DND-41 (cell line): ENCODE results near the gene BUB1.

ENCODE experiments used
- ATAC-seq: fragments of 200-7000 bp; cut with Tn5 transposase; 3 replicates; pipeline ENCODE4 v1.9.1; 2021; ENCODE audit warnings: low read depth; ENCODE audit not compliant: insufficient read depth
- DNase-seq: peaks from one replicate; pipeline ENCODE4 v3.0.0-alpha.2; 2020
- H2AFZ ChIP-seq: 2 replicates; pipeline ENCODE4 v1.6.0; 2012; ENCODE audit warnings: low read depth, low read length
- H3K27ac ChIP-seq: 2 replicates; pipeline ENCODE4 v1.5.1; 2012; ENCODE audit warnings: low read length, inconsistent platforms
- H3K27me3 ChIP-seq: fragments of 200-600 bp; sonication (generic); 2 replicates; pipeline ENCODE4 v1.6.0; 2012; ENCODE audit warnings: low read length, mild to moderate bottlenecking, inconsistent platforms; ENCODE audit not compliant: insufficient read depth, poor library complexity
- H3K36me3 ChIP-seq: 2 replicates; pipeline ENCODE4 v1.5.1; 2012; ENCODE audit warnings: low read length, inconsistent platforms; ENCODE audit not compliant: insufficient read depth
- H3K4me1 ChIP-seq: 2 replicates; pipeline ENCODE4 v1.5.1; 2012; ENCODE audit warnings: mild to moderate bottlenecking, low read length; ENCODE audit not compliant: insufficient read depth
- H3K4me2 ChIP-seq: 2 replicates; pipeline ENCODE4 v1.6.0; 2012; ENCODE audit warnings: mild to moderate bottlenecking, moderate library complexity, low read length, inconsistent platforms; ENCODE audit not compliant: insufficient read depth
- H3K4me3 ChIP-seq, 2 experiments: fragments of 200-600 bp in 1 of 2; shearing (Covaris generic) in 1 of 2; 2 replicates each; pipeline ENCODE4 v1.5.1; 2012 to 2016; ENCODE audit warnings: inconsistent platforms in 2 of 2, low read length in 2 of 2, mild to moderate bottlenecking in 2 of 2, low read depth in 1 of 2, moderate library complexity in 1 of 2
- H3K79me2 ChIP-seq: 2 replicates; pipeline ENCODE4 v1.6.0; 2012; ENCODE audit warnings: low read length, inconsistent platforms; ENCODE audit not compliant: insufficient read depth
- H3K9ac ChIP-seq: 2 replicates; pipeline ENCODE4 v1.6.0; 2012; ENCODE audit warnings: low read depth, mild to moderate bottlenecking, inconsistent platforms, low read length, moderate library complexity
- H3K9me3 ChIP-seq: 2 replicates; pipeline ENCODE4 v1.5.1; 2012; ENCODE audit warnings: low read length, moderate library complexity, mild to moderate bottlenecking, inconsistent platforms; ENCODE audit not compliant: insufficient read depth, severe bottlenecking
- H4K20me1 ChIP-seq: 2 replicates; pipeline ENCODE4 v1.6.0; 2012; ENCODE audit warnings: low read length; ENCODE audit not compliant: insufficient read depth
- CTCF ChIP-seq: IDR thresholded peaks from 2 replicates; pipeline ENCODE4 v1.5.1; 2012; ENCODE audit warnings: borderline replicate concordance, low read length, moderate library complexity, mild to moderate bottlenecking; ENCODE audit not compliant: poor library complexity, severe bottlenecking; ENCODE audit errors: extremely low read depth
- EZH2 ChIP-seq: IDR thresholded peaks from 3 replicates; pipeline ENCODE4 v1.6.1; 2012; ENCODE audit warnings: borderline replicate concordance, low read depth, mild to moderate bottlenecking, moderate library complexity, low read length, inconsistent platforms; ENCODE audit not compliant: severe bottlenecking

BUB1 gene

GRCh38 chr2:110677530-110678456 lies at the start of gene BUB1:
Gene BUB1 (minus strand): TSS chr2:110678063. CDS start chr2:110677995, 68 bp downstream.
- H3K27me3 ChIP-seq, result no peaks in the 10 kb centered on the region
- peaks cover 35% of the 10 kb centered on the region for H3K36me3 ChIP-seq
- peaks cover 22% of the 10 kb centered on the region for H4K20me1 ChIP-seq
- H3K27ac ChIP-seq, result peak within 1 kb of the TSS; percentile 99
- peaks cover 61% of the 10 kb centered on the region for H3K79me2 ChIP-seq
- no peak for TF ChIP-seq EZH2
- TF ChIP-seq CTCF, result no peak
- DNase-seq (peak; percentile 98), ATAC-seq (peak; percentile 87)
- no peaks in the 10 kb centered on the region for H3K9me3 ChIP-seq
- H3K9ac ChIP-seq, result peak within 1 kb of the TSS; percentile 92
- H2AFZ ChIP-seq, result peak within 1 kb of the TSS; percentile 55
- H3K4me3 ChIP-seq, result peak within 1 kb of the TSS; percentile 68 to 77
- H3K4me1 ChIP-seq, result peaks cover 62% of the 10 kb centered on the region
- peak within 1 kb of the TSS; percentile 83 for H3K4me2 ChIP-seq

GRCh38 chr2:110726285-110726684 lies 48.4 kb upstream of the BUB1 start:
- Histone ChIP-seq H3K27ac (peak overlapping the region; percentile 73), H3K79me2 (no peaks in the 10 kb centered on the region), H3K27me3 (no peaks in the 10 kb centered on the region), H3K4me2 (peak overlapping the region; percentile 10; the same call in 1 of the 2 replicates), H3K4me1 (peaks cover 41% of the 10 kb centered on the region), H3K36me3 (no peaks in the 10 kb centered on the region), H2AFZ (0 out of 2 replicates have a peak overlapping the region, but pooled peaks have one; percentile 0), H3K9ac (peak overlapping the region; percentile 22), H3K9me3 (no peaks in the 10 kb centered on the region), H3K4me3 (no peak overlapping the region), H4K20me1 (no peaks in the 10 kb centered on the region)
- ATAC-seq, result peak; percentile 85
- DNase-seq, result peak; percentile 61
- TF ChIP-seq CTCF (no peak), EZH2 (no peak)

GRCh38 chr2:110725859-110726258 lies 48.0 kb upstream of the BUB1 start:
- Histone ChIP-seq H2AFZ (peak overlapping the region; percentile 10; the same call in 1 of the 2 replicates), H3K27me3 (no peaks in the 10 kb centered on the region), H3K36me3 (no peaks in the 10 kb centered on the region), H3K4me3 (no peak overlapping the region), H3K4me2 (0 out of 2 replicates have a peak overlapping the region, but pooled peaks have one; percentile 10), H3K4me1 (peaks cover 41% of the 10 kb centered on the region), H3K79me2 (no peaks in the 10 kb centered on the region), H4K20me1 (no peaks in the 10 kb centered on the region), H3K9me3 (no peaks in the 10 kb centered on the region), H3K9ac (peak overlapping the region; percentile 22), H3K27ac (peak overlapping the region; percentile 73)
- ATAC-seq (peak; percentile 69), DNase-seq (no peak)
- no peak for TF ChIP-seq EZH2
- TF ChIP-seq CTCF, result no peak
